H1 (cell line): ENCODE data around the gene GCNT1. TPM values are rescaled to one million over a fixed set of nuclear protein-coding genes. Genes with fewer than 3 reads are reported as not detected.
A peak's percentile ranks its signal among the peaks of the same experiment; 100 is the strongest.

ENCODE experiments used
- CTCF ChIA-PET: fragments of 300-600 bp; sonication (Branson Sonifier 250); formaldehyde crosslinking; loops from one replicate; lab custom pipeline; 2021; ENCODE audit not compliant: partially characterized antibody; lab: Charles Lee
- POLR2A ChIA-PET: fragments of 300-600 bp; sonication (Branson Sonifier 250); formaldehyde crosslinking; loops from one replicate; lab custom pipeline; 2021; ENCODE audit warnings: inconsistent platforms; ENCODE audit not compliant: partially characterized antibody; lab: Charles Lee
- DNase-seq, 2 experiments: peaks; one replicate each; pipeline versions ENCODE4 v3.0.0 to v3.0.0-alpha.2; 2010 to 2022; ENCODE audit warnings: low spot score in 2 of 2, low read depth in 1 of 2, mixed read lengths in 1 of 2
- FAIRE-seq: peaks from 2 replicates; lab custom pipeline; 2011; peaks lifted over from hg19 to GRCh38; lab: Jason Lieb, UNC
- H2AFZ ChIP-seq: 2 replicates; pipeline ENCODE4 v1.8.1; 2012; ENCODE audit warnings: low read length, inconsistent platforms
- H2AK5ac ChIP-seq: 2 replicates; pipeline ENCODE4 v1.6.1; 2013; ENCODE audit warnings: low read depth, low read length
- H2BK120ac ChIP-seq: replicated peaks from 2 replicates; pipeline ENCODE3; 2013; ENCODE audit warnings: low read depth, low read length, inconsistent platforms
- H2BK12ac ChIP-seq: 2 replicates; pipeline ENCODE4 v1.6.1; 2013; ENCODE audit warnings: low read depth, low read length
- H2BK15ac ChIP-seq: 2 replicates; pipeline ENCODE4 v1.6.1; 2013; ENCODE audit warnings: low read length
- H2BK20ac ChIP-seq: 2 replicates; pipeline ENCODE4 v1.6.1; 2013; ENCODE audit warnings: low read length
- H2BK5ac ChIP-seq: 2 replicates; pipeline ENCODE4 v1.6.1; 2013; ENCODE audit warnings: low read depth, low read length
- H3K14ac ChIP-seq: 2 replicates; pipeline ENCODE4 v1.6.1; 2013; ENCODE audit warnings: inconsistent platforms; ENCODE audit not compliant: insufficient read length
- H3K18ac ChIP-seq: 2 replicates; pipeline ENCODE4 v1.6.1; 2013; ENCODE audit warnings: low read length; ENCODE audit errors: extremely low read depth
- H3K23ac ChIP-seq: 2 replicates; pipeline ENCODE4 v1.6.1; 2013; ENCODE audit warnings: inconsistent platforms; ENCODE audit not compliant: insufficient read length
- H3K23me2 ChIP-seq: 2 replicates; pipeline ENCODE4 v1.6.1; 2013; ENCODE audit warnings: low read depth, low read length
- H3K27ac ChIP-seq: 2 replicates; pipeline ENCODE4 v1.6.1; 2011; ENCODE audit warnings: low read depth, low read length, inconsistent platforms
- H3K27me3 ChIP-seq, 4 experiments: replicated peaks in 1 of 4; 1 replicate in 1 of 4; 2 replicates in 3 of 4; pipeline versions ENCODE4 v1.6.1 to v1.8.1; 2011 to 2013; ENCODE audit warnings: low read length in 3 of 4, mild to moderate bottlenecking in 3 of 4, inconsistent platforms in 2 of 4, mixed read lengths in 2 of 4, moderate library complexity in 1 of 4; ENCODE audit not compliant: control insufficient read depth in 3 of 4, insufficient read depth in 3 of 4; ENCODE audit errors: extremely low read depth in 1 of 4
- H3K36me3 ChIP-seq, 4 experiments: 2 replicates each; pipeline versions ENCODE4 v1.6.1 to v1.8.1; 2011 to 2013; ENCODE audit warnings: mild to moderate bottlenecking in 4 of 4, low read length in 3 of 4, moderate library complexity in 2 of 4, control low read depth in 1 of 4, inconsistent platforms in 1 of 4; ENCODE audit not compliant: insufficient read depth in 4 of 4, control insufficient read depth in 2 of 4
- H3K4ac ChIP-seq: replicated peaks from 2 replicates; pipeline ENCODE3; 2013; ENCODE audit warnings: low read length, low read depth, mixed read lengths, inconsistent platforms; ENCODE audit not compliant: insufficient read length
- H3K4me1 ChIP-seq, 4 experiments: replicated peaks in 1 of 4; 1 replicate in 1 of 4; 2 replicates in 3 of 4; pipeline versions ENCODE4 v1.6.1 to v1.8.1; 2011 to 2013; ENCODE audit warnings: low read length in 3 of 4, inconsistent platforms in 2 of 4, mixed read lengths in 1 of 4; ENCODE audit not compliant: insufficient read depth in 4 of 4, control insufficient read depth in 3 of 4
- H3K4me2 ChIP-seq, 2 experiments: 2 replicates each; pipeline versions ENCODE4 v1.6.1 to v1.8.1; 2011 to 2013; ENCODE audit warnings: low read depth in 2 of 2, low read length in 2 of 2, control low read depth in 1 of 2, inconsistent platforms in 1 of 2, mild to moderate bottlenecking in 1 of 2; ENCODE audit not compliant: insufficient read depth in 1 of 2
- H3K4me3 ChIP-seq, 4 experiments: fragments of 200-600, 300-600 bp in 1 of 4; sonication (generic), shearing (Covaris generic), sonication (Bioruptor Twin) in 1 of 4; 2 replicates each; pipeline versions ENCODE4 v1.5.1 to v1.8.1; 2011 to 2016; ENCODE audit warnings: low read length in 4 of 4, low read depth in 3 of 4, control low read depth in 2 of 4, inconsistent platforms in 2 of 4, mild to moderate bottlenecking in 2 of 4, mixed read lengths in 1 of 4, moderate library complexity in 1 of 4; ENCODE audit not compliant: insufficient read depth in 2 of 4; ENCODE audit errors: extremely low read depth in 1 of 4
- H3K56ac ChIP-seq: replicated peaks from 2 replicates; pipeline ENCODE3; 2013; ENCODE audit warnings: low read depth, mild to moderate bottlenecking, mixed read lengths, low read length, inconsistent platforms; ENCODE audit not compliant: insufficient read length
- H3K79me1 ChIP-seq: 2 replicates; pipeline ENCODE4 v1.6.1; 2013; ENCODE audit warnings: low read depth, low read length, control low read depth
- H3K79me2 ChIP-seq, 2 experiments: 2 replicates each; pipeline versions ENCODE4 v1.6.1 to v1.8.1; 2012 to 2013; ENCODE audit warnings: low read length in 2 of 2, mild to moderate bottlenecking in 2 of 2, inconsistent platforms in 1 of 2; ENCODE audit not compliant: insufficient read depth in 2 of 2, control insufficient read depth in 1 of 2
- H3K9ac ChIP-seq, 4 experiments: replicated peaks in 1 of 4; 1 replicate in 1 of 4; 2 replicates in 3 of 4; pipeline versions ENCODE4 v1.6.1 to v1.8.1; 2011 to 2013; ENCODE audit warnings: low read depth in 3 of 4, low read length in 3 of 4, control low read depth in 2 of 4, mild to moderate bottlenecking in 2 of 4, moderate library complexity in 2 of 4, inconsistent platforms in 1 of 4; ENCODE audit errors: extremely low read depth in 1 of 4
- H3K9me3 ChIP-seq, 2 experiments: 2 replicates each; pipeline versions ENCODE4 v1.6.1 to v1.8.1; 2012 to 2013; ENCODE audit warnings: mild to moderate bottlenecking in 2 of 2, moderate library complexity in 2 of 2, control low read depth in 1 of 2, inconsistent platforms in 1 of 2, low read depth in 1 of 2, low read length in 1 of 2, mixed read lengths in 1 of 2; ENCODE audit not compliant: insufficient read depth in 2 of 2
- H4K20me1 ChIP-seq, 2 experiments: replicated peaks in 1 of 2; 2 replicates each; pipeline versions ENCODE3 to v1.8.1; 2011 to 2013; ENCODE audit warnings: inconsistent platforms in 2 of 2, low read length in 2 of 2, mild to moderate bottlenecking in 1 of 2; ENCODE audit not compliant: insufficient read depth in 2 of 2, control insufficient read depth in 1 of 2
- H4K5ac ChIP-seq: 2 replicates; pipeline ENCODE4 v1.6.1; 2013; ENCODE audit warnings: low read length, low read depth, mixed read lengths, inconsistent platforms; ENCODE audit not compliant: insufficient read length
- H4K8ac ChIP-seq: 2 replicates; pipeline ENCODE4 v1.8.0; 2013; ENCODE audit warnings: mild to moderate bottlenecking, moderate library complexity, low read length, inconsistent platforms; ENCODE audit not compliant: insufficient read depth; ENCODE audit errors: extremely low read depth
- H4K91ac ChIP-seq: replicated peaks from 2 replicates; pipeline ENCODE3; 2013; ENCODE audit warnings: low read length, mixed read lengths, inconsistent platforms; ENCODE audit not compliant: insufficient read length
- BACH1 ChIP-seq: IDR thresholded peaks from 2 replicates; pipeline ENCODE4 v1.6.1; 2012; ENCODE audit warnings: low read length, improper control_type of control experiment
- BCL11A ChIP-seq, 2 experiments: IDR thresholded peaks; one replicate each; pipeline ENCODE4 v1.6.1; 2011; ENCODE audit warnings: low read depth in 2 of 2, low read length in 2 of 2, mild to moderate bottlenecking in 2 of 2
- BRCA1 ChIP-seq: IDR thresholded peaks from 2 replicates; pipeline ENCODE4 v1.6.1; 2012; ENCODE audit warnings: low read depth, low read length, improper control_type of control experiment
- CBX5 ChIP-seq: fragments of 300-800, 300-1000 bp; sonication (generic); IDR thresholded peaks from 2 replicates; pipeline ENCODE4 v1.7.1; 2016; ENCODE audit warnings: antibody characterized with exemption, low read length, low read depth
- CREB1 ChIP-seq: IDR thresholded peaks from 2 replicates; pipeline ENCODE4 v1.6.1; 2012; ENCODE audit warnings: inconsistent platforms
- FOSL1 ChIP-seq: IDR thresholded peaks from 2 replicates; pipeline ENCODE4 v1.6.1; 2011; ENCODE audit warnings: mild to moderate bottlenecking, low read depth, low read length, moderate library complexity; ENCODE audit not compliant: insufficient read depth
- HDAC6 ChIP-seq: IDR thresholded peaks from one replicate; pipeline ENCODE4 v1.7.1; 2012; ENCODE audit warnings: low read depth, mild to moderate bottlenecking, inconsistent platforms, low read length, moderate library complexity
- JUND ChIP-seq: IDR thresholded peaks from 2 replicates; pipeline ENCODE4 v1.6.1; 2011; ENCODE audit warnings: mild to moderate bottlenecking, improper control_type of control experiment, low read length
- KDM5A ChIP-seq: fragments of 200-600 bp; IDR thresholded peaks from 2 replicates; pipeline ENCODE4 v1.7.1; 2012; ENCODE audit warnings: mild to moderate bottlenecking, low read length, inconsistent platforms, mixed read lengths
- NANOG ChIP-seq: IDR thresholded peaks from 2 replicates; pipeline ENCODE4 v1.6.1; 2011; ENCODE audit warnings: low read length, low read depth, mild to moderate bottlenecking, inconsistent platforms; ENCODE audit not compliant: insufficient read depth, poor library complexity, severe bottlenecking
- RBBP5 ChIP-seq: IDR thresholded peaks from 2 replicates; pipeline ENCODE4 v1.7.1; 2012; ENCODE audit warnings: low read depth, mild to moderate bottlenecking, inconsistent platforms, low read length, moderate library complexity, borderline replicate concordance
- SAP30 ChIP-seq: fragments of 300-600 bp; sonication (generic); IDR thresholded peaks from 2 replicates; pipeline ENCODE4 v1.7.1; 2012; ENCODE audit warnings: low read length, moderate library complexity, mild to moderate bottlenecking, inconsistent platforms; ENCODE audit not compliant: insufficient read depth, insufficient replicate concordance
- SP1 ChIP-seq: IDR thresholded peaks from 2 replicates; pipeline ENCODE4 v1.6.1; 2011; ENCODE audit warnings: low read depth, low read length
- SP2 ChIP-seq: IDR thresholded peaks from 2 replicates; pipeline ENCODE4 v1.6.1; 2012; ENCODE audit warnings: mild to moderate bottlenecking, low read length, inconsistent platforms
- TAF1 ChIP-seq: IDR thresholded peaks from 2 replicates; pipeline ENCODE4 v1.6.1; 2011; ENCODE audit warnings: mild to moderate bottlenecking, low read depth, low read length
- WGBS, 2 experiments: shearing (Covaris generic) in 1 of 2; methylation state at CpG; one replicate each; pipeline versions ENCODE4 v1.1.6 to v1.1.7; 2013 to 2015; ENCODE audit warnings: low lambda C conversion rate in 2 of 2, mixed read lengths in 2 of 2, inconsistent platforms in 1 of 2, low coverage in 1 of 2, missing lambda C conversion rate in 1 of 2; ENCODE audit not compliant: insufficient replicate concordance in 2 of 2, insufficient coverage in 1 of 2, insufficient read length in 1 of 2; ENCODE audit errors: extremely low coverage in 1 of 2, missing lambda C conversion rate in 1 of 2; 5-methylcytosine and 5-hydroxymethylcytosine counted together
- polyA plus RNA-seq, 7 experiments: library from polyadenylated mRNA; depleted of rRNA in 3 of 7; stranded (reverse) in 5 of 7; unstranded in 2 of 7; fragments of >200 nt in 5 of 7; fragments of 200-250 nt in 2 of 7; gene quantifications; 1 replicate in 5 of 7; 2 replicates in 1 of 7; 4 replicates in 1 of 7; pipeline versions ENCODE4 v1.2.1 to v1.2.3, GENCODE V29; 2011 to 2013; ENCODE audit warnings: missing spikeins in 2 of 7, mixed read lengths in 2 of 7
- total RNA-seq: library from RNA; stranded (reverse); fragmentation: NEBNext Ultra II Directional; extraction: Animal tissue kit (Norgen Biotek cat#: 25700); gene quantifications from 2 replicates; pipeline ENCODE4 v1.2.1, GENCODE V29; 2021

Gene GCNT1
- total and polyA plus RNA-seq, 2 of the 8 experiments (the other 6 are each of a cell fraction or from before 2014, with no cell fraction given), result 13.0 to 16.5 TPM

DNA sequence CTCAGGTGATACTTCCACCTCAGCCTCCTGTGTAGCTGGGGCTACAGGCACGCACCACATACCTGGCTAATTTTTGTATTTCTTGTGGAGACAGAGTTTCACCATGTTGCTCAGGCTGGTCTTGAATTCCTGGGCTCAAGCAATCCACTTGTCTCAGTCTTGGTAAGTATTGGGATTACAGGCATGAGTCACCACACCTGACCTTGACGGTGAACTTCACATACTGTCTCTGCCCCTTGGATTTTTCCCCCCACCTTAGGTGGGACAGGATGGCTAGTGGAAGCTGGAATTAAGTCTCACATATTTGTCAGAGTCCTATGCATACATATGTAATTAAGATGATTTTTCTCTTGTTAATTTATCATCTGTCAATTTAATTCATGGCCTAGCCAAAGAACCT is 43.8 kb upstream of the GCNT1 start:
- WGBS, 2 experiments, result 91% methylated on average over 2 of the region's 2 CpGs; no CpG with 5 or more reads in 1 of the 2 experiments
- POLR2A ChIA-PET, result interaction anchor here (0.8 kb wide), 1 partner anchor 14 kb away, joined by 3 read pairs; no protein-coding TSS in a partner anchor
- Histone ChIP-seq H3K79me1 (no peaks in the 10 kb centered on the region), H3K27ac (no peak overlapping the region), H3K9me3 (peaks cover 0 to 4% of the 10 kb centered on the region in 2 experiments; a peak in 2 of 4 replicates), H3K79me2 (no peaks in the 10 kb centered on the region), H2BK20ac (no peak overlapping the region; the same call in 1 of the 2 replicates), H3K4ac (no peak overlapping the region), H2BK15ac (0 out of 2 replicates have a peak overlapping the region, but pooled peaks have one; percentile 65), H2BK120ac (no peak overlapping the region), H3K36me3 (no peaks in the 10 kb centered on the region), H4K20me1 (no peaks in the 10 kb centered on the region), H2AK5ac (no peak overlapping the region), H3K9ac (no peak overlapping the region), H3K14ac (no peak overlapping the region), H3K4me2 (no peak overlapping the region), H3K4me3 (no peak overlapping the region), H3K23ac (no peak overlapping the region), H4K8ac (no peak overlapping the region), H2BK12ac (no peak overlapping the region), H2BK5ac (0 out of 2 replicates have a peak overlapping the region, but pooled peaks have one; percentile 7), H3K4me1 (peaks cover 0 to 6% (median 0%) of the 10 kb centered on the region in 4 experiments; a peak in 2 of 7 replicates), H3K18ac (no peak overlapping the region), H3K23me2 (no peaks in the 10 kb centered on the region), H3K56ac (no peak overlapping the region), H2AFZ (no peak overlapping the region), H4K5ac (no peak overlapping the region), H4K91ac (no peak overlapping the region), H3K27me3 (peaks cover 0 to 4% (median 0%) of the 10 kb centered on the region in 4 experiments; a peak in 1 of 7 replicates)
- CTCF ChIA-PET, result interaction anchor here (0.6 to 1.1 kb wide), 2 partner anchors 45 to 118 kb away, joined by 3 to 4 read pairs; no protein-coding TSS in a partner anchor
- FAIRE-seq (no peak), DNase-seq (no peak)
- TF ChIP-seq NANOG (no peak), KDM5A (no peak), CREB1 (no peak), HDAC6 (no peak), TAF1 (no peak), BCL11A (IDR thresholded peaks at IDR 0.05; ENCODE audit: low read depth in 2 of 2, low read length in 2 of 2) (no peak), SAP30 (no peak), JUND (no peak), RBBP5 (no peak), FOSL1 (no peak), BACH1 (no peak), SP2 (no peak), BRCA1 (no peak), SP1 (no peak), CBX5 (no peak)
